HL-60 (cell line): ENCODE results near the gene LRRC8D.

Experiments
- GABPA ChIP-seq: IDR thresholded peaks from 2 replicates; pipeline ENCODE4 v1.6.1; 2012; ENCODE audit warnings: low read depth
- POLR2AphosphoS5 ChIP-seq: IDR thresholded peaks from 2 replicates; pipeline ENCODE4 v1.6.1; 2012; ENCODE audit warnings: low read depth
- SPI1 ChIP-seq: IDR thresholded peaks from 2 replicates; pipeline ENCODE4 v1.6.1; 2012; ENCODE audit warnings: low read depth, mild to moderate bottlenecking, borderline replicate concordance
- TF ChIP-seq, protein P1 (sequence below): IDR thresholded peaks from one replicate; pipeline ENCODE4 v1.5.1; 2011; ENCODE audit warnings: low read length, control low read depth, inconsistent platforms; ENCODE audit not compliant: insufficient read depth
- TF ChIP-seq, protein P2 (sequence below): IDR thresholded peaks from 2 replicates; pipeline ENCODE4 v1.6.1; 2012; ENCODE audit warnings: low read depth; ENCODE audit not compliant: insufficient replicate concordance

DNA sequence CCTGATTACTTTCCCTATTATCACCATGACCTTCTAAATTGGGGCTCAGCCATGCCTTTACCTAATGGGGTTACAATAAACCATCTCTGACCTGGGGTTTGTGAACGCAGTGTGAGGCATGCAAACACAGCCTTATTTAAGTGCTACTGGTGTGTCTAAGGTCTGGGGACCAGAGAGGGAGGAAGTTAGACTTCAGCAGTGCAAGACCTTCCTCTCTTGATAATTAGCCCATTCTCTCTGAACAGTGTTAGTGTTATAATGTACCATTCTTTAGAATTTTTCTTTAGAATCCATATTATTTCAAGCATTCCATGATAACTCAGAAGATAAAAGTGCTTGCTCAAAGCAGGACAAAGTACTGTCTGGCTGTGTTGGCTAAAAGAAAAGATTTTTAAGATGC, 10.5 kb upstream of the LRRC8D start:
- TF ChIP-seq, protein P1, sequence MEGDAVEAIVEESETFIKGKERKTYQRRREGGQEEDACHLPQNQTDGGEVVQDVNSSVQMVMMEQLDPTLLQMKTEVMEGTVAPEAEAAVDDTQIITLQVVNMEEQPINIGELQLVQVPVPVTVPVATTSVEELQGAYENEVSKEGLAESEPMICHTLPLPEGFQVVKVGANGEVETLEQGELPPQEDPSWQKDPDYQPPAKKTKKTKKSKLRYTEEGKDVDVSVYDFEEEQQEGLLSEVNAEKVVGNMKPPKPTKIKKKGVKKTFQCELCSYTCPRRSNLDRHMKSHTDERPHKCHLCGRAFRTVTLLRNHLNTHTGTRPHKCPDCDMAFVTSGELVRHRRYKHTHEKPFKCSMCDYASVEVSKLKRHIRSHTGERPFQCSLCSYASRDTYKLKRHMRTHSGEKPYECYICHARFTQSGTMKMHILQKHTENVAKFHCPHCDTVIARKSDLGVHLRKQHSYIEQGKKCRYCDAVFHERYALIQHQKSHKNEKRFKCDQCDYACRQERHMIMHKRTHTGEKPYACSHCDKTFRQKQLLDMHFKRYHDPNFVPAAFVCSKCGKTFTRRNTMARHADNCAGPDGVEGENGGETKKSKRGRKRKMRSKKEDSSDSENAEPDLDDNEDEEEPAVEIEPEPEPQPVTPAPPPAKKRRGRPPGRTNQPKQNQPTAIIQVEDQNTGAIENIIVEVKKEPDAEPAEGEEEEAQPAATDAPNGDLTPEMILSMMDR, result no peak
- TF ChIP-seq SPI1 (peak; percentile 59; the same call in 1 of the 2 replicates), GABPA (no peak), POLR2AphosphoS5 (no peak)
- TF ChIP-seq, protein P2, sequence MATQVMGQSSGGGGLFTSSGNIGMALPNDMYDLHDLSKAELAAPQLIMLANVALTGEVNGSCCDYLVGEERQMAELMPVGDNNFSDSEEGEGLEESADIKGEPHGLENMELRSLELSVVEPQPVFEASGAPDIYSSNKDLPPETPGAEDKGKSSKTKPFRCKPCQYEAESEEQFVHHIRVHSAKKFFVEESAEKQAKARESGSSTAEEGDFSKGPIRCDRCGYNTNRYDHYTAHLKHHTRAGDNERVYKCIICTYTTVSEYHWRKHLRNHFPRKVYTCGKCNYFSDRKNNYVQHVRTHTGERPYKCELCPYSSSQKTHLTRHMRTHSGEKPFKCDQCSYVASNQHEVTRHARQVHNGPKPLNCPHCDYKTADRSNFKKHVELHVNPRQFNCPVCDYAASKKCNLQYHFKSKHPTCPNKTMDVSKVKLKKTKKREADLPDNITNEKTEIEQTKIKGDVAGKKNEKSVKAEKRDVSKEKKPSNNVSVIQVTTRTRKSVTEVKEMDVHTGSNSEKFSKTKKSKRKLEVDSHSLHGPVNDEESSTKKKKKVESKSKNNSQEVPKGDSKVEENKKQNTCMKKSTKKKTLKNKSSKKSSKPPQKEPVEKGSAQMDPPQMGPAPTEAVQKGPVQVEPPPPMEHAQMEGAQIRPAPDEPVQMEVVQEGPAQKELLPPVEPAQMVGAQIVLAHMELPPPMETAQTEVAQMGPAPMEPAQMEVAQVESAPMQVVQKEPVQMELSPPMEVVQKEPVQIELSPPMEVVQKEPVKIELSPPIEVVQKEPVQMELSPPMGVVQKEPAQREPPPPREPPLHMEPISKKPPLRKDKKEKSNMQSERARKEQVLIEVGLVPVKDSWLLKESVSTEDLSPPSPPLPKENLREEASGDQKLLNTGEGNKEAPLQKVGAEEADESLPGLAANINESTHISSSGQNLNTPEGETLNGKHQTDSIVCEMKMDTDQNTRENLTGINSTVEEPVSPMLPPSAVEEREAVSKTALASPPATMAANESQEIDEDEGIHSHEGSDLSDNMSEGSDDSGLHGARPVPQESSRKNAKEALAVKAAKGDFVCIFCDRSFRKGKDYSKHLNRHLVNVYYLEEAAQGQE, result no peak
